HCEC 1CT (cell line): Measurements from ENCODE around the gene SART1.
A peak's percentile ranks its signal among the peaks of the same experiment; 100 is the strongest.
"Not testable (repeated sequence)": the region's sequence is repeated elsewhere in the genome, so short reads cannot be mapped to it uniquely, and the experiment has no call there.

Source experiments
- DNase-seq: peaks from one replicate; pipeline ENCODE4 v3.0.0-alpha.2; 2017

Gene SART1

GRCh38 chr11:66001942-66002647 is 40.6 kb downstream of the SART1 start, which contains the start of the genes BANF1 and EIF1AD:
Gene BANF1 (plus strand): TSS chr11:66002503. CDS start chr11:66003251, 748 bp downstream.
Gene EIF1AD (minus strand): TSS chr11:66002157. CDS start chr11:66000389, 1,768 bp downstream.
- peak; percentile 96 for DNase-seq

GRCh38 chr11:66002648-66003225 is 41.2 kb downstream of the SART1 start:
- DNase-seq, result peak; percentile 53

GRCh38 chr11:66003291-66003690 is 41.8 kb downstream of the SART1 start:
- DNase-seq, result no peak

GRCh38 chr11:66004186-66004585 is 42.7 kb downstream of the SART1 start:
- DNase-seq, result no peak

- no peak for DNase-seq
These were observed 44.8 kb downstream of the SART1 start for GRCh38 chr11:66006134-66006890.

GRCh38 chr11:66006891-66007176 is 45.3 kb downstream of the SART1 start:
- no peak for DNase-seq

- DNase-seq, result no peak
These were observed 45.7 kb downstream of the SART1 start for GRCh38 chr11:66007201-66007634.

- DNase-seq, result no peak
These were observed 46.5 kb downstream of the SART1 start for GRCh38 chr11:66008095-66008467.

- no peak for DNase-seq
These were observed 47.1 kb downstream of the SART1 start for GRCh38 chr11:66008468-66009101.

- not testable (repeated sequence) for DNase-seq
These were observed 48.5 kb downstream of the SART1 start for GRCh38 chr11:66010036-66010435.

- peak; percentile 44 for DNase-seq
These were observed 49.8 kb downstream of the SART1 start for GRCh38 chr11:66011239-66011784.

GRCh38 chr11:66011785-66012303 is 50.3 kb downstream of the SART1 start, which contains the start of gene CST6:
Gene CST6 (plus strand): TSS chr11:66012008. CDS start chr11:66012045, 37 bp downstream.
- DNase-seq, result no peak

GRCh38 chr11:66012371-66012945 is 50.9 kb downstream of the SART1 start:
- no peak for DNase-seq

GRCh38 chr11:66012946-66013761 is 51.6 kb downstream of the SART1 start:
- DNase-seq, result no peak

- DNase-seq, result no peak
These were observed 52.2 kb downstream of the SART1 start for GRCh38 chr11:66013762-66014100.

GRCh38 chr11:66014804-66015453 is 53.4 kb downstream of the SART1 start:
- DNase-seq, result no peak

- no peak for DNase-seq
These were observed 53.9 kb downstream of the SART1 start for GRCh38 chr11:66015454-66015881.

- no peak for DNase-seq
These were observed 54.6 kb downstream of the SART1 start for GRCh38 chr11:66015936-66016792.

GRCh38 chr11:66016793-66017177 is 55.3 kb downstream of the SART1 start:
- DNase-seq, result no peak

- no peak for DNase-seq
These were observed 55.8 kb downstream of the SART1 start for GRCh38 chr11:66017321-66017720.
